Left ventricle myocardium inferior (tissue), 1 donor: ENCODE results near the gene PGR. TPM values are rescaled to one million over a fixed set of nuclear protein-coding genes. Genes with fewer than 3 reads are reported as not detected.

Source experiments
- DNase-seq: peaks from one replicate; pipeline ENCODE4 v3.0.0-alpha.2; 2020
- H3K27ac ChIP-seq: fragments of 200-600 bp; replicated peaks from 2 replicates; pipeline ENCODE4 v1.8.0; 2021
- H3K27me3 ChIP-seq: fragments of 200-600 bp; 2 replicates; pipeline ENCODE4 v1.8.0; 2021; ENCODE audit warnings: low read depth
- H3K36me3 ChIP-seq: fragments of 200-600 bp; 2 replicates; pipeline ENCODE4 v1.8.0; 2021
- H3K4me1 ChIP-seq: fragments of 200-600 bp; 2 replicates; pipeline ENCODE4 v1.8.0; 2021
- H3K4me3 ChIP-seq: fragments of 200-600 bp; 2 replicates; pipeline ENCODE4 v1.8.0; 2021; ENCODE audit warnings: mild to moderate bottlenecking, moderate library complexity
- H3K9me3 ChIP-seq: fragments of 200-600 bp; replicated peaks from 2 replicates; pipeline ENCODE4 v1.8.0; 2021
- intact Hi-C: fragments of 100-400 bp; cut with micrococcal nuclease; formaldehyde crosslinking; loops from one replicate; pipeline ENCODE4 v1.11.0; 2022
- total RNA-seq: library from RNA; stranded (reverse); fragmentation: NEBNext Ultra II Directional; extraction: Animal tissue kit (Norgen Biotek cat#: 25700); gene quantifications from one replicate; pipeline ENCODE4 v1.2.1, GENCODE V29; 2021
- TF ChIP-seq, protein P1 (sequence below): fragments of 200-600 bp; IDR thresholded peaks from 2 replicates; pipeline ENCODE4 v1.8.0; 2021; ENCODE audit warnings: antibody characterized with exemption, mild to moderate bottlenecking, borderline replicate concordance
- donor health status: DM: no; HTN: yes; CAD: no; lungs with severe emphysema.

Gene PGR
- total RNA-seq, 1 donor from 2014 or later: 11.7 TPM

DNA sequence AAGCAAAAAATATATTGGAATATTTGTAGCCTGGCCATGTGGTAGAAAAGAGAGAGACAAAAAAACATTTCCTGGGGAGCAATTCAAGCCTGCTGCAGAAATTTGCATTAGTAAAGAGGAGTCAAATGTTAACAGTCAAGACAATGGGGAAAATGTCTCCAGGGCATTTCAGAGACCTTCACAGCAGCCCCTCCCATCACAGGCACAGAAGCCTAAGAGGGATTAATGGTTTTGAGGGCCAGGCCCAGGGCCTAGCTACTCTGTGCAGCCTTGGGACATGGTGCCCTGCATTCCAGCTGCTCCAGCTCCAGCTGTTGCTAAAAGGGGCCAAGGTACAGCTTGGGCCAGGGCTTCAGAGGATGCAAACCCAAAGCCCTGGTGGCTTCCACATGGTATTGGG is 46.8 kb downstream of the PGR start:
- Histone ChIP-seq H3K4me3 (no peak overlapping the region), H3K27ac (no peak overlapping the region), H3K9me3 (peaks cover 37% of the 10 kb centered on the region), H3K27me3 (no peaks in the 10 kb centered on the region), H3K4me1 (no peaks in the 10 kb centered on the region), H3K36me3 (peaks cover 14% of the 10 kb centered on the region)
- intact Hi-C loops: no loop called here
- TF ChIP-seq, protein P1, sequence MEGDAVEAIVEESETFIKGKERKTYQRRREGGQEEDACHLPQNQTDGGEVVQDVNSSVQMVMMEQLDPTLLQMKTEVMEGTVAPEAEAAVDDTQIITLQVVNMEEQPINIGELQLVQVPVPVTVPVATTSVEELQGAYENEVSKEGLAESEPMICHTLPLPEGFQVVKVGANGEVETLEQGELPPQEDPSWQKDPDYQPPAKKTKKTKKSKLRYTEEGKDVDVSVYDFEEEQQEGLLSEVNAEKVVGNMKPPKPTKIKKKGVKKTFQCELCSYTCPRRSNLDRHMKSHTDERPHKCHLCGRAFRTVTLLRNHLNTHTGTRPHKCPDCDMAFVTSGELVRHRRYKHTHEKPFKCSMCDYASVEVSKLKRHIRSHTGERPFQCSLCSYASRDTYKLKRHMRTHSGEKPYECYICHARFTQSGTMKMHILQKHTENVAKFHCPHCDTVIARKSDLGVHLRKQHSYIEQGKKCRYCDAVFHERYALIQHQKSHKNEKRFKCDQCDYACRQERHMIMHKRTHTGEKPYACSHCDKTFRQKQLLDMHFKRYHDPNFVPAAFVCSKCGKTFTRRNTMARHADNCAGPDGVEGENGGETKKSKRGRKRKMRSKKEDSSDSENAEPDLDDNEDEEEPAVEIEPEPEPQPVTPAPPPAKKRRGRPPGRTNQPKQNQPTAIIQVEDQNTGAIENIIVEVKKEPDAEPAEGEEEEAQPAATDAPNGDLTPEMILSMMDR: no peak
- no peak for DNase-seq

DNA sequence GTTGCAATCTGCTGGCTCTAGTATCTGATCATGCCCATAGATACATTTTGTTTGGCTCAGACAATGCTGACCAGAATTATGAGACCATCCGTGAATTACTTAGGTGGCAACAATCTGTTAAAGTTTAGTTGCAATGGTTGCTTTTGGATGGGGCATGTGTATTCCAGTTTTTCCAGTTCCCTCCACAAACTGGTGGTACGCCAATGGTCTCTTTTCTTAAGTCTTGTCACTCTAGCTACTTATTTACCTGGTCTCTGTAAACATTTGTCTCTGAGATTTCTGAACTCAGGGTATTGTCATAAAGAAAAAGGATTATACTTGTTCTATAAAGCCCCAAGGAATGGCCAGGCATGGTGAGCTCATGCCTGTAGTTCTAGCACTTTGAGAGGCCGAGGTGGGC is 65.9 kb downstream of the PGR start:
- Histone ChIP-seq H3K9me3 (no peaks in the 10 kb centered on the region), H3K4me1 (peaks cover 45% of the 10 kb centered on the region), H3K27me3 (no peaks in the 10 kb centered on the region), H3K4me3 (no peak overlapping the region), H3K36me3 (no peaks in the 10 kb centered on the region), H3K27ac (no peak overlapping the region)
- TF ChIP-seq, protein P1: no peak
- DNase-seq: no peak
- intact Hi-C loops: no loop called here

DNA sequence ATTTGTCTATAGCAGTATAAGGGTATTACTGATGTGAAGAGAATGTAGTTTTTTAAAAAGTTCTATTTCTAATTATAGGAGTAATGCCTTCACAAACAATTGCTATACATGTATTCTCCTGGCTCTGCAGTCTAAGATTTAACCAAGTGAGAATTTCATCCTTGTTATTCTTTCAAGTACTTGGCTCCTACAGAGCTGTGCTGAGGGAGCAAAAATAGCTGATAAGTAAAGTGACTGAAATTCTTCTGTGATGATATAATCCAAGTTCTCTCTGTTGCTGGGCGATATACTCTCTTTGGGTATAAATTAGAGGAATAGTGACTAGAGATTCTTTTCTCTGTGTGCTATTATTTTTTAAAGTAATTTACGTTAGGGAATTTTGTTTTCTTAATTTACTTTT is 68.0 kb downstream of the PGR start:
- H3K27ac ChIP-seq: peak overlapping the region; percentile 71
- no peak for DNase-seq
- H3K27me3 ChIP-seq: no peaks in the 10 kb centered on the region
- peaks cover 35% of the 10 kb centered on the region for H3K4me1 ChIP-seq
- no peak overlapping the region for H3K4me3 ChIP-seq
- intact Hi-C loops: no loop called here
- H3K9me3 ChIP-seq: no peaks in the 10 kb centered on the region
- H3K36me3 ChIP-seq: no peaks in the 10 kb centered on the region
- TF ChIP-seq, protein P1: no peak

DNA sequence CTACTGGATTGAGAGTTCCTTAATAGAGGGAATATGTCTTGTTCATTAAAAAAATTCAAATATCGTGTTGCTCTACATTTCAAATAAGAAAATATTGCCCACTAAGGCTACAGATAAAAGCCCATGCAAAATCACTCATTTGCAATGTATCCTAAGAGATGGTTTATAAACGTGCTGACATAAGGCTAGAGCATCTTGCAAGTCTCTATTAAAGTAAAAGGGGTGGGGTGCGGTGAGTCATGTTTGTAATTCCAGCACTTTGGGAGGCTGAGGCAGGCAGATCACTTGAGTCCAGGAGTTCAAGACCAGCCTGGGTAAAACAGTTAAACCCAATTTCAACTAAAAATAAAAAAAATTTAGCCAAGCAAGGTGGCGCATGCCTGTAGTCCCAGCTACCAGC is 70.3 kb downstream of the PGR start:
- TF ChIP-seq, protein P1: no peak

DNA sequence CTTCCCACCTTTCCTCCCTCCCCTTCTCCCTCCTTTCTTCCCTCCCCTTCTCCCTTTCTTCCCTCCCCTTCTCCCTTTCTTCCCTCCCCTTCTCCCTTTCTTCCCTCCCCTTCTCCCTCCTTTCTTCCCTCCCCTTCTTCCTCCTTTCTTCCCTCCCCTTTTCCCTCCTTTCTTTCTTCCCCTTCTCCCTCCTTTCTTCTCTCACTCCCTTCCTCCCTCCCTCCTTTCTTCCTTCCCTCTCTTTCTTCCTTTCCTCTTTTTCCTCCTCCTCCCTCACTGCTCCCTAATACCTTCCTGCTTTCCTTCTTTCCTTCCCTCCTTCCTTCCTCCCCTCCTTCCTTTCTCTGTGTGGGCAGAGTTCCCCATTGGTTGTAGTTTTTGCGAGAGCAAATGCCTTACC is 76.1 kb downstream of the PGR start:
- TF ChIP-seq, protein P1: no peak
- no peaks in the 10 kb centered on the region for H3K27me3 ChIP-seq
- intact Hi-C loops: no loop called here
- H3K4me3 ChIP-seq: no peak overlapping the region
- H3K27ac ChIP-seq: no peak overlapping the region
- DNase-seq: no peak
- no peaks in the 10 kb centered on the region for H3K36me3 ChIP-seq
- H3K4me1 ChIP-seq: no peaks in the 10 kb centered on the region
- no peaks in the 10 kb centered on the region for H3K9me3 ChIP-seq

More for the DNA sequence above, 70.3 kb downstream of the PGR start:
- no peak overlapping the region for H3K4me3 ChIP-seq
- H3K27ac ChIP-seq: no peak overlapping the region
- no peaks in the 10 kb centered on the region for H3K36me3 ChIP-seq
- no peaks in the 10 kb centered on the region for H3K27me3 ChIP-seq
- peaks cover 35% of the 10 kb centered on the region for H3K4me1 ChIP-seq
- intact Hi-C loops: no loop called here
- DNase-seq: no peak
- H3K9me3 ChIP-seq: no peaks in the 10 kb centered on the region

DNA sequence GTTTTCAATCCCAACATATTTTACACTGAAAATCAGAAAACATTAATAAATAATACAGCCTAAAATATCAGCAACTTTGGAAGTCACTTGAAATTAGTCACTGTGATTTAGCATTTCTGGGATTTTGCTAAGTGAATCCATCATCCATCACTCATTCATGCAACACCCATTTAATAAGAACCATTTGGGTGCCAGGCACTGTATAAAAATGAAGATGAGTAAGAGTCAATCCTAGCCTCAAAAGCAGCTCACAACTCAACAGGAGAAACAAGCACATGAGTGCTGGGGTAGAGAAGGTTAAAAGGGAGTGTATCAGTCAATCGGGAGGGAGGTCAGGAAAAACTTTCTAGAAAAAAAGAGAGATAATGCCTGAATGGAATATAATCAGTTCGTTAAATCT is 77.9 kb downstream of the PGR start:
- no peak overlapping the region for H3K27ac ChIP-seq
- H3K4me3 ChIP-seq: no peak overlapping the region
- H3K27me3 ChIP-seq: no peaks in the 10 kb centered on the region
- H3K9me3 ChIP-seq: no peaks in the 10 kb centered on the region
- DNase-seq: no peak
- intact Hi-C loops: no loop called here
- no peaks in the 10 kb centered on the region for H3K36me3 ChIP-seq
- H3K4me1 ChIP-seq: no peaks in the 10 kb centered on the region
- TF ChIP-seq, protein P1: no peak
